ENCODE data around the gene COMMD1.

- TF ChIP-seq CTCF (IDR thresholded peaks at IDR 0.05; ENCODE audit: poor library complexity, severe bottlenecking) = no peak
- TF ChIP-seq EZH2 (IDR thresholded peaks at IDR 0.05; ENCODE audit: borderline replicate concordance, insufficient read depth, low read length, poor library complexity, severe bottlenecking) = no peak
Observed at GRCh38 chr2:61995065-61995464, 89.6 kb downstream of the COMMD1 start.
